ENCODE measurements around the gene NTM.

The NTM gene

DNA sequence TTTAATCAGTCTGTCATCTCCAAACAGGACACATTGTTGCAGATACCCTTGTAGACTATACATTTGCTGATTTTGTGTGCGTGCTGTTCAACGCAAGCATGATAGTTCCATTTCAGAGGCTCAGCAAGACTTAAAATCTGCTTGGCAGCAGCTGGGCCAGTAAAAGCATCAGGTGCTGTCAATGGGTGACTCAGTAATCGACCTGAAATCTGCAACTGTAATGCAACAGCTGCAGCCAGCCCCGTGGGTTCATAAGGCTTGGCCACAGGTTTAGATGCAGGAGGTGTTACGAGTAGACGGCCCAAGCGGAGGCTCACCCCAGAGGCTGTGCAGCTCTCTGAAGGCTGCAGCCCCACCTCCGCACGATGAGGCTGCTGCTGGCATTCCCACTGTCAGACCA lies 84.6 kb downstream of the NTM start:
- no CpG with 5 or more reads among the region's 9 CpGs for WGBS, 2 donors (ENCODE audit: extremely low coverage in 2 of 2, insufficient read length in 2 of 2, insufficient replicate concordance in 1 of 2)
- Histone ChIP-seq H3K9me3 (replicated peaks in 1 of 2; ENCODE audit: control insufficient read depth in 2 of 2, insufficient read depth in 1 of 2, low read depth in 1 of 2, low read length in 2 of 2) (no peaks in the 10 kb centered on the region), H2AK5ac (ENCODE audit: low read depth, low read length) (no peak overlapping the region), H2AFZ (ENCODE audit: low read length) (no peak overlapping the region), H3K18ac (ENCODE audit: low read length) (no peak overlapping the region), H2BK5ac (ENCODE audit: low read length) (no peak overlapping the region), H3K27me3 (ENCODE audit: control insufficient read depth in 3 of 3, insufficient read depth in 3 of 3, low read depth in 1 of 3, low read length in 3 of 3) (no peaks in the 10 kb centered on the region), H3K9ac (ENCODE audit: low read depth, low read length, poor library complexity) (no peak overlapping the region), H2BK12ac (ENCODE audit: low read length) (no peak overlapping the region), H4K8ac (ENCODE audit: low read depth, low read length) (no peak overlapping the region), H3K79me1 (ENCODE audit: low read depth, low read length) (no peaks in the 10 kb centered on the region), H3K4me3 (ENCODE audit: low read length in 2 of 2) (no peak overlapping the region), H2BK120ac (ENCODE audit: low read depth, low read length) (no peak overlapping the region), H3K23ac (ENCODE audit: low read depth, low read length, poor library complexity) (no peak overlapping the region), H3K4ac (ENCODE audit: low read length) (no peak overlapping the region), H3K36me3 (replicated peaks in 1 of 2; ENCODE audit: control insufficient read depth in 2 of 2, insufficient read depth in 2 of 2, low read length in 2 of 2) (no peaks in the 10 kb centered on the region), H2BK15ac (ENCODE audit: low read length) (no peak overlapping the region), H3K14ac (ENCODE audit: low read length) (no peak overlapping the region), H3K27ac (replicated peaks; ENCODE audit: low read length) (no peak overlapping the region), H3K4me1 (ENCODE audit: control insufficient read depth in 2 of 2, insufficient read depth in 1 of 2, low read depth in 1 of 2, low read length in 2 of 2) (no peaks in the 10 kb centered on the region), H3K4me2 (ENCODE audit: insufficient read depth, low read length, poor library complexity, severe bottlenecking) (no peak overlapping the region), H4K91ac (ENCODE audit: low read depth, low read length, poor library complexity) (no peak overlapping the region)
- no peak for DNase-seq (ENCODE audit: low spot score)

DNA sequence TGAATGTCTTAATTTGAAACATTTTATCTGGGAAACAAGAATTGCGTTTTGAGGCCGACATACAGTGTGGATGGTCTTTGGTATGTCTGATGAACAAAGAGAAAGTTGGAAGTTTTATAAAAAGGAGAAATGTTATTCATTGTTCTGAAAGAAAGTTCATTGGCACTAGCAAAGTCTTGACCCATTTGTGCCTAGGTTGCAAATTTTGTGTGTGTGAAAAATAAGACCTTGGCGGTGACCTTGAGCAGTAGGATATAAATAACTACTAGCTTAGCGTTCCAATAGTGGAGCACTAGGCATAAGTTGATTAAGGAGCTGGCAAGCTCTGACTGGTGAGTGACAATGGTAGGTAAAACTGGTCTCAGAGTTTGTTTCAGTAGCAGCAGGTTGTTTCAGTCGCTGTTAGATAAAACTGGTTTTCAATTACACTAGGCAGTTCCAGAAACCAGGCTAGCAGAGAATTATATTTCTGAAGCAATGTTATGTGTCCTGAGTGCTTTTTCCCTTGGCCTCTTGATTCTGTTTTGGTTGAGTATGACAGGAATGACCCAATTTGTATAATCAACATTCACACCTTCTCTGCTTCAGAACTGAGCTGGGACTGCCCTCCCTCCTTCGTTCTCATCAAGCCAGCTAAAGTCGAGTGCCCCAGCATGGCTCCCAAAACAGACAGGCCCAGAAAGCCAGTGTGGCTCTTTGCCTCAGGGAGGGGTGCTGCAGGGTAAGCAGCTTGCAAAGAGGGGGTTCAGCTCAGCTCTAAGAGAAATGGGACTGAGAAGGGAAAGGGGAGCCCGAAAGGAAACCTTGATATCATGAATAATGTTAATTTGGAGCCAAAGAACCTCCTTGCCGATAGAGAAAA lies 85.7 kb downstream of the NTM start:
- Histone ChIP-seq H3K4me1 (ENCODE audit: control insufficient read depth in 2 of 2, insufficient read depth in 1 of 2, low read depth in 1 of 2, low read length in 2 of 2) (no peaks in the 10 kb centered on the region), H3K36me3 (replicated peaks in 1 of 2; ENCODE audit: control insufficient read depth in 2 of 2, insufficient read depth in 2 of 2, low read length in 2 of 2) (no peaks in the 10 kb centered on the region), H3K27ac (replicated peaks; ENCODE audit: low read length) (no peak overlapping the region), H3K4ac (ENCODE audit: low read length) (no peak overlapping the region), H3K23ac (ENCODE audit: low read depth, low read length, poor library complexity) (no peak overlapping the region), H2AFZ (ENCODE audit: low read length) (no peak overlapping the region), H3K14ac (ENCODE audit: low read length) (no peak overlapping the region), H2BK15ac (ENCODE audit: low read length) (no peak overlapping the region), H3K4me3 (ENCODE audit: low read length in 2 of 2) (no peak overlapping the region), H3K27me3 (ENCODE audit: control insufficient read depth in 3 of 3, insufficient read depth in 3 of 3, low read depth in 1 of 3, low read length in 3 of 3) (no peaks in the 10 kb centered on the region), H2BK120ac (ENCODE audit: low read depth, low read length) (no peak overlapping the region), H3K9ac (ENCODE audit: low read depth, low read length, poor library complexity) (no peak overlapping the region), H3K79me1 (ENCODE audit: low read depth, low read length) (no peaks in the 10 kb centered on the region), H4K8ac (ENCODE audit: low read depth, low read length) (no peak overlapping the region), H3K9me3 (replicated peaks in 1 of 2; ENCODE audit: control insufficient read depth in 2 of 2, insufficient read depth in 1 of 2, low read depth in 1 of 2, low read length in 2 of 2) (no peaks in the 10 kb centered on the region), H2AK5ac (ENCODE audit: low read depth, low read length) (no peak overlapping the region), H2BK12ac (ENCODE audit: low read length) (no peak overlapping the region), H3K4me2 (ENCODE audit: insufficient read depth, low read length, poor library complexity, severe bottlenecking) (no peak overlapping the region), H2BK5ac (ENCODE audit: low read length) (no peak overlapping the region), H4K91ac (ENCODE audit: low read depth, low read length, poor library complexity) (no peak overlapping the region), H3K18ac (ENCODE audit: low read length) (no peak overlapping the region)
- no peak for DNase-seq (ENCODE audit: low spot score)
- WGBS, 2 donors (ENCODE audit: extremely low coverage in 2 of 2, insufficient read length in 2 of 2, insufficient replicate concordance in 1 of 2): no CpG with 5 or more reads among the region's 9 CpGs

DNA sequence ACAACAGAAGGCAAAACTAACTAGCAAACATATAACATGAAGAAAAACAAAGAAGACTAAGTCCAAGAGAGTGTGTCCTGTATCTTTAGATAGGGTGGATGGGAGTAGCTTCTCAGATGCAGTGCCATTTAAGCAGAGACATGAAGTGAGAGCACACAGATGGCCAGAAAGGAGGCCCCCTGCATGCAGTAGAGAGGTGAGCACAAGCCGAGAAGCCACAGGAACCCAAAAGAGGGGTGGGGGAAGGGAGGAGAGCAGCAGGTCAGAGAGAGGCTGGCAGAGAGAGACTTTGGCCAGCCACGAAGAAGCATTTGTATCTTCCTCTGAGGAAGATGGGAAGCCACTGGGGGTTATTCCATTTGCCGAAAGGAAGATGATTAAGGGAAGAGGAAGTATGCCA lies 86.7 kb downstream of the NTM start:
- H3K27me3 ChIP-seq (ENCODE audit: control insufficient read depth in 3 of 3, insufficient read depth in 3 of 3, low read depth in 1 of 3, low read length in 3 of 3): no peaks in the 10 kb centered on the region
- no peak overlapping the region for H2BK12ac ChIP-seq (ENCODE audit: low read length)
- H4K8ac ChIP-seq (ENCODE audit: low read depth, low read length): peak overlapping the region; percentile 44
- no peak overlapping the region for H2AK5ac ChIP-seq (ENCODE audit: low read depth, low read length)
- no peak overlapping the region for H4K91ac ChIP-seq (ENCODE audit: low read depth, low read length, poor library complexity)
- no CpG with 5 or more reads among the region's 3 CpGs for WGBS, 2 donors (ENCODE audit: extremely low coverage in 2 of 2, insufficient read length in 2 of 2, insufficient replicate concordance in 1 of 2)
- no peaks in the 10 kb centered on the region for H3K4me1 ChIP-seq (ENCODE audit: control insufficient read depth in 2 of 2, insufficient read depth in 1 of 2, low read depth in 1 of 2, low read length in 2 of 2)
- H3K27ac ChIP-seq (replicated peaks; ENCODE audit: low read length): no peak overlapping the region
- no peak overlapping the region for H3K18ac ChIP-seq (ENCODE audit: low read length)
- no peak overlapping the region for H2BK120ac ChIP-seq (ENCODE audit: low read depth, low read length)
- H3K9ac ChIP-seq (ENCODE audit: low read depth, low read length, poor library complexity): no peak overlapping the region
- no peak overlapping the region for H2AFZ ChIP-seq (ENCODE audit: low read length)
- no peaks in the 10 kb centered on the region for H3K9me3 ChIP-seq (replicated peaks in 1 of 2; ENCODE audit: control insufficient read depth in 2 of 2, insufficient read depth in 1 of 2, low read depth in 1 of 2, low read length in 2 of 2)
- no peak for DNase-seq (ENCODE audit: low spot score)
- no peak overlapping the region for H2BK5ac ChIP-seq (ENCODE audit: low read length)
- no peak overlapping the region for H3K14ac ChIP-seq (ENCODE audit: low read length)
- H3K4ac ChIP-seq (ENCODE audit: low read length): no peak overlapping the region
- H2BK15ac ChIP-seq (ENCODE audit: low read length): no peak overlapping the region
- H3K4me2 ChIP-seq (ENCODE audit: insufficient read depth, low read length, poor library complexity, severe bottlenecking): no peak overlapping the region
- H3K79me1 ChIP-seq (ENCODE audit: low read depth, low read length): no peaks in the 10 kb centered on the region
- no peak overlapping the region for H3K23ac ChIP-seq (ENCODE audit: low read depth, low read length, poor library complexity)
- no peak overlapping the region for H3K4me3 ChIP-seq (ENCODE audit: low read length in 2 of 2)
- no peaks in the 10 kb centered on the region for H3K36me3 ChIP-seq (replicated peaks in 1 of 2; ENCODE audit: control insufficient read depth in 2 of 2, insufficient read depth in 2 of 2, low read length in 2 of 2)

DNA sequence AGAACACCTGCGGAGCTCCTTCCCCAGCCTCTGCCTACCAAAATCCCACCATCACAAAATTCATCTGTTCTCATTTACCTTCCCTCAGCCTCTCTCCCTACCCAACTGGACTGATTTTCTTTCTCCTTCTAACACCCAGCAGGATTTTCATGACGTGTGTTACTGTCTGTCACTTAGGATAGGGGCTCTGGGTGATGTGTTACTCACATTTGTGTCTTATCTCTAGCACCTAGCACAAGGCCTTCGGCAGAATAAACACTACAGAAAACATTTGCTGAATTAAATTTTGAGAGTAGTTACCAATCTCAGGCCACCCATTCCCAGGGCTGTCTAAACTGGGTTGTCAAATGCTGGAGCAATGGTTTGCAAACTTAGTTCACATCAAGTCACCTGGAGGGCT lies 88.0 kb downstream of the NTM start:
- Histone ChIP-seq H3K4me2 (ENCODE audit: insufficient read depth, low read length, poor library complexity, severe bottlenecking) (no peak overlapping the region), H3K9ac (ENCODE audit: low read depth, low read length, poor library complexity) (no peak overlapping the region), H3K27ac (replicated peaks; ENCODE audit: low read length) (no peak overlapping the region), H3K4me3 (ENCODE audit: low read length in 2 of 2) (no peak overlapping the region), H3K4me1 (ENCODE audit: control insufficient read depth in 2 of 2, insufficient read depth in 1 of 2, low read depth in 1 of 2, low read length in 2 of 2) (no peaks in the 10 kb centered on the region), H3K14ac (ENCODE audit: low read length) (no peak overlapping the region), H2BK15ac (ENCODE audit: low read length) (no peak overlapping the region), H2BK12ac (ENCODE audit: low read length) (no peak overlapping the region), H3K9me3 (replicated peaks in 1 of 2; ENCODE audit: control insufficient read depth in 2 of 2, insufficient read depth in 1 of 2, low read depth in 1 of 2, low read length in 2 of 2) (no peaks in the 10 kb centered on the region), H3K79me1 (ENCODE audit: low read depth, low read length) (no peaks in the 10 kb centered on the region), H3K18ac (ENCODE audit: low read length) (no peak overlapping the region), H3K27me3 (ENCODE audit: control insufficient read depth in 3 of 3, insufficient read depth in 3 of 3, low read depth in 1 of 3, low read length in 3 of 3) (no peaks in the 10 kb centered on the region), H3K23ac (ENCODE audit: low read depth, low read length, poor library complexity) (no peak overlapping the region), H3K36me3 (replicated peaks in 1 of 2; ENCODE audit: control insufficient read depth in 2 of 2, insufficient read depth in 2 of 2, low read length in 2 of 2) (no peaks in the 10 kb centered on the region), H3K4ac (ENCODE audit: low read length) (no peak overlapping the region), H2AK5ac (ENCODE audit: low read depth, low read length) (no peak overlapping the region), H2AFZ (ENCODE audit: low read length) (no peak overlapping the region), H2BK5ac (ENCODE audit: low read length) (no peak overlapping the region), H4K8ac (ENCODE audit: low read depth, low read length) (no peak overlapping the region), H4K91ac (ENCODE audit: low read depth, low read length, poor library complexity) (no peak overlapping the region), H2BK120ac (ENCODE audit: low read depth, low read length) (no peak overlapping the region)
- WGBS, 2 donors (ENCODE audit: extremely low coverage in 2 of 2, insufficient read length in 2 of 2, insufficient replicate concordance in 1 of 2): no CpG with 5 or more reads among the region's 3 CpGs
- no peak for DNase-seq (ENCODE audit: low spot score)

Measured in neuronal stem cell (in vitro differentiated cells).